ENCODE measurements around the gene KRTAP27-1.

KRTAP27-1 gene

GRCh38 chr21:30338717-30339116 lies 1.2 kb upstream of the KRTAP27-1 start:
- Histone ChIP-seq H3K27ac (ENCODE audit: low read length) (no peak overlapping the region), H3K4me1 (ENCODE audit: control insufficient read depth, insufficient read depth, low read length) (no peaks in the 10 kb centered on the region), H3K27me3 (ENCODE audit: control insufficient read depth in 1 of 2, insufficient read depth in 2 of 2, low read length in 2 of 2) (no peaks in the 10 kb centered on the region), H3K36me3 (ENCODE audit: control insufficient read depth in 2 of 2, insufficient read depth in 2 of 2, low read length in 2 of 2) (no peaks in the 10 kb centered on the region), H3K4me3 (ENCODE audit: low read length in 2 of 2) (no peak overlapping the region), H3K9ac (ENCODE audit: low read length in 2 of 2) (no peak overlapping the region), H3K9me3 (ENCODE audit: control insufficient read depth in 2 of 2, low read length in 2 of 2) (no peaks in the 10 kb centered on the region)

GRCh38 chr21:30337772-30338171 lies 278 bp upstream of the KRTAP27-1 start:
- no peak overlapping the region for H3K9ac ChIP-seq (ENCODE audit: low read length in 2 of 2)
- no peaks in the 10 kb centered on the region for H3K9me3 ChIP-seq (ENCODE audit: control insufficient read depth in 2 of 2, low read length in 2 of 2)
- H3K27me3 ChIP-seq (ENCODE audit: control insufficient read depth in 1 of 2, insufficient read depth in 2 of 2, low read length in 2 of 2), result no peaks in the 10 kb centered on the region
- no peaks in the 10 kb centered on the region for H3K4me1 ChIP-seq (ENCODE audit: control insufficient read depth, insufficient read depth, low read length)
- H3K36me3 ChIP-seq (ENCODE audit: control insufficient read depth in 2 of 2, insufficient read depth in 2 of 2, low read length in 2 of 2), result no peaks in the 10 kb centered on the region
- H3K4me3 ChIP-seq (ENCODE audit: low read length in 2 of 2), result no peak overlapping the region
- H3K27ac ChIP-seq (ENCODE audit: low read length), result no peak overlapping the region

GRCh38 chr21:30336596-30336995 lies 898 bp downstream of the KRTAP27-1 start:
- Histone ChIP-seq H3K4me3 (ENCODE audit: low read length in 2 of 2) (no peak overlapping the region), H3K4me1 (ENCODE audit: control insufficient read depth, insufficient read depth, low read length) (no peaks in the 10 kb centered on the region), H3K27me3 (ENCODE audit: control insufficient read depth in 1 of 2, insufficient read depth in 2 of 2, low read length in 2 of 2) (no peaks in the 10 kb centered on the region), H3K27ac (ENCODE audit: low read length) (no peak overlapping the region), H3K9me3 (ENCODE audit: control insufficient read depth in 2 of 2, low read length in 2 of 2) (no peaks in the 10 kb centered on the region), H3K9ac (ENCODE audit: low read length in 2 of 2) (no peak overlapping the region), H3K36me3 (ENCODE audit: control insufficient read depth in 2 of 2, insufficient read depth in 2 of 2, low read length in 2 of 2) (no peaks in the 10 kb centered on the region)

- no peak overlapping the region for H3K9ac ChIP-seq (ENCODE audit: low read length in 2 of 2)
- H3K9me3 ChIP-seq (ENCODE audit: control insufficient read depth in 2 of 2, low read length in 2 of 2), result no peaks in the 10 kb centered on the region
- H3K27ac ChIP-seq (ENCODE audit: low read length), result no peak overlapping the region
- no peaks in the 10 kb centered on the region for H3K36me3 ChIP-seq (ENCODE audit: control insufficient read depth in 2 of 2, insufficient read depth in 2 of 2, low read length in 2 of 2)
- no peak overlapping the region for H3K4me3 ChIP-seq (ENCODE audit: low read length in 2 of 2)
- H3K27me3 ChIP-seq (ENCODE audit: control insufficient read depth in 1 of 2, insufficient read depth in 2 of 2, low read length in 2 of 2), result no peaks in the 10 kb centered on the region
- H3K4me1 ChIP-seq (ENCODE audit: control insufficient read depth, insufficient read depth, low read length), result no peaks in the 10 kb centered on the region
Measured at GRCh38 chr21:30333736-30334135, 3.8 kb downstream of the KRTAP27-1 start.

- Histone ChIP-seq H3K4me3 (ENCODE audit: low read length in 2 of 2) (no peak overlapping the region), H3K9me3 (ENCODE audit: control insufficient read depth in 2 of 2, low read length in 2 of 2) (no peaks in the 10 kb centered on the region), H3K9ac (ENCODE audit: low read length in 2 of 2) (no peak overlapping the region), H3K27ac (ENCODE audit: low read length) (no peak overlapping the region), H3K27me3 (ENCODE audit: control insufficient read depth in 1 of 2, insufficient read depth in 2 of 2, low read length in 2 of 2) (no peaks in the 10 kb centered on the region), H3K36me3 (ENCODE audit: control insufficient read depth in 2 of 2, insufficient read depth in 2 of 2, low read length in 2 of 2) (no peaks in the 10 kb centered on the region), H3K4me1 (ENCODE audit: control insufficient read depth, insufficient read depth, low read length) (no peaks in the 10 kb centered on the region)
Measured at GRCh38 chr21:30332681-30333080, 4.8 kb downstream of the KRTAP27-1 start.

GRCh38 chr21:30329203-30329875 lies 8.2 kb downstream of the KRTAP27-1 start:
- Histone ChIP-seq H3K36me3 (ENCODE audit: control insufficient read depth in 2 of 2, insufficient read depth in 2 of 2, low read length in 2 of 2) (no peaks in the 10 kb centered on the region), H3K9me3 (ENCODE audit: control insufficient read depth in 2 of 2, low read length in 2 of 2) (no peaks in the 10 kb centered on the region), H3K27me3 (ENCODE audit: control insufficient read depth in 1 of 2, insufficient read depth in 2 of 2, low read length in 2 of 2) (no peaks in the 10 kb centered on the region), H3K4me3 (ENCODE audit: low read length in 2 of 2) (no peak overlapping the region), H3K27ac (ENCODE audit: low read length) (no peak overlapping the region), H3K9ac (ENCODE audit: low read length in 2 of 2) (no peak overlapping the region), H3K4me1 (ENCODE audit: control insufficient read depth, insufficient read depth, low read length) (no peaks in the 10 kb centered on the region)

GRCh38 chr21:30326390-30326789 lies 11.1 kb downstream of the KRTAP27-1 start:
- H3K36me3 ChIP-seq (ENCODE audit: control insufficient read depth in 2 of 2, insufficient read depth in 2 of 2, low read length in 2 of 2), result no peaks in the 10 kb centered on the region
- no peaks in the 10 kb centered on the region for H3K27me3 ChIP-seq (ENCODE audit: control insufficient read depth in 1 of 2, insufficient read depth in 2 of 2, low read length in 2 of 2)
- H3K9me3 ChIP-seq (ENCODE audit: control insufficient read depth in 2 of 2, low read length in 2 of 2), result no peaks in the 10 kb centered on the region
- H3K4me1 ChIP-seq (ENCODE audit: control insufficient read depth, insufficient read depth, low read length), result no peaks in the 10 kb centered on the region
- H3K4me3 ChIP-seq (ENCODE audit: low read length in 2 of 2), result no peak overlapping the region
- no peak overlapping the region for H3K27ac ChIP-seq (ENCODE audit: low read length)
- H3K9ac ChIP-seq (ENCODE audit: low read length in 2 of 2), result no peak overlapping the region

GRCh38 chr21:30320215-30320614 lies 17.3 kb downstream of the KRTAP27-1 start, which contains the start of gene KRTAP26-1:
KRTAP26-1 (minus strand) TSS chr21:30320315; CDS start chr21:30320035, 280 bp downstream.
- Histone ChIP-seq H3K36me3 (ENCODE audit: control insufficient read depth in 2 of 2, insufficient read depth in 2 of 2, low read length in 2 of 2) (no peaks in the 10 kb centered on the region), H3K9ac (ENCODE audit: low read length in 2 of 2) (no peak within 1 kb of the TSS), H3K4me3 (ENCODE audit: low read length in 2 of 2) (no peak within 1 kb of the TSS), H3K27me3 (ENCODE audit: control insufficient read depth in 1 of 2, insufficient read depth in 2 of 2, low read length in 2 of 2) (no peaks in the 10 kb centered on the region), H3K9me3 (ENCODE audit: control insufficient read depth in 2 of 2, low read length in 2 of 2) (no peaks in the 10 kb centered on the region), H3K4me1 (ENCODE audit: control insufficient read depth, insufficient read depth, low read length) (no peaks in the 10 kb centered on the region), H3K27ac (ENCODE audit: low read length) (no peak within 1 kb of the TSS)

- H3K9me3 ChIP-seq (ENCODE audit: control insufficient read depth in 2 of 2, low read length in 2 of 2), result no peaks in the 10 kb centered on the region
- H3K27me3 ChIP-seq (ENCODE audit: control insufficient read depth in 1 of 2, insufficient read depth in 2 of 2, low read length in 2 of 2), result no peaks in the 10 kb centered on the region
- H3K9ac ChIP-seq (ENCODE audit: low read length in 2 of 2), result no peak overlapping the region
- no peaks in the 10 kb centered on the region for H3K36me3 ChIP-seq (ENCODE audit: control insufficient read depth in 2 of 2, insufficient read depth in 2 of 2, low read length in 2 of 2)
- H3K4me3 ChIP-seq (ENCODE audit: low read length in 2 of 2), result no peak overlapping the region
- no peak overlapping the region for H3K27ac ChIP-seq (ENCODE audit: low read length)
- no peaks in the 10 kb centered on the region for H3K4me1 ChIP-seq (ENCODE audit: control insufficient read depth, insufficient read depth, low read length)
Measured at GRCh38 chr21:30315701-30316100, 21.8 kb downstream of the KRTAP27-1 start.

- H3K4me1 ChIP-seq (ENCODE audit: control insufficient read depth, insufficient read depth, low read length), result no peaks in the 10 kb centered on the region
- no peak overlapping the region for H3K9ac ChIP-seq (ENCODE audit: low read length in 2 of 2)
- H3K4me3 ChIP-seq (ENCODE audit: low read length in 2 of 2), result no peak overlapping the region
- no peaks in the 10 kb centered on the region for H3K36me3 ChIP-seq (ENCODE audit: control insufficient read depth in 2 of 2, insufficient read depth in 2 of 2, low read length in 2 of 2)
- H3K9me3 ChIP-seq (ENCODE audit: control insufficient read depth in 2 of 2, low read length in 2 of 2), result no peaks in the 10 kb centered on the region
- H3K27me3 ChIP-seq (ENCODE audit: control insufficient read depth in 1 of 2, insufficient read depth in 2 of 2, low read length in 2 of 2), result no peaks in the 10 kb centered on the region
- H3K27ac ChIP-seq (ENCODE audit: low read length), result no peak overlapping the region
Measured at GRCh38 chr21:30306884-30307283, 30.6 kb downstream of the KRTAP27-1 start.

- no peaks in the 10 kb centered on the region for H3K9me3 ChIP-seq (ENCODE audit: control insufficient read depth in 2 of 2, low read length in 2 of 2)
- H3K27ac ChIP-seq (ENCODE audit: low read length), result no peak overlapping the region
- H3K9ac ChIP-seq (ENCODE audit: low read length in 2 of 2), result no peak overlapping the region
- no peaks in the 10 kb centered on the region for H3K27me3 ChIP-seq (ENCODE audit: control insufficient read depth in 1 of 2, insufficient read depth in 2 of 2, low read length in 2 of 2)
- no peaks in the 10 kb centered on the region for H3K4me1 ChIP-seq (ENCODE audit: control insufficient read depth, insufficient read depth, low read length)
- no peaks in the 10 kb centered on the region for H3K36me3 ChIP-seq (ENCODE audit: control insufficient read depth in 2 of 2, insufficient read depth in 2 of 2, low read length in 2 of 2)
- H3K4me3 ChIP-seq (ENCODE audit: low read length in 2 of 2), result no peak overlapping the region
Measured at GRCh38 chr21:30305136-30305535, 32.4 kb downstream of the KRTAP27-1 start.
